NCI-H146 treated with DMSO at 0.1 percent for 48 hours (cell line): ENCODE results near the gene TTC12.
"Not testable (repeated sequence)": the region's sequence is repeated elsewhere in the genome, so short reads cannot be mapped to it uniquely, and the experiment has no call there.

Experiments used
- DNase-seq: peaks from one replicate; lab custom pipeline; 2025; ENCODE audit not compliant: unreplicated experiment; lab: John Stamatoyannopoulos, UW

TTC12 gene

GRCh38 chr11:113286009-113286408, 28.4 kb upstream of the TTC12 start:
- DNase-seq = no peak

GRCh38 chr11:113286509-113287497, 27.6 kb upstream of the TTC12 start:
- no peak for DNase-seq

GRCh38 chr11:113287801-113288200, 26.6 kb upstream of the TTC12 start:
- no peak for DNase-seq

DNA sequence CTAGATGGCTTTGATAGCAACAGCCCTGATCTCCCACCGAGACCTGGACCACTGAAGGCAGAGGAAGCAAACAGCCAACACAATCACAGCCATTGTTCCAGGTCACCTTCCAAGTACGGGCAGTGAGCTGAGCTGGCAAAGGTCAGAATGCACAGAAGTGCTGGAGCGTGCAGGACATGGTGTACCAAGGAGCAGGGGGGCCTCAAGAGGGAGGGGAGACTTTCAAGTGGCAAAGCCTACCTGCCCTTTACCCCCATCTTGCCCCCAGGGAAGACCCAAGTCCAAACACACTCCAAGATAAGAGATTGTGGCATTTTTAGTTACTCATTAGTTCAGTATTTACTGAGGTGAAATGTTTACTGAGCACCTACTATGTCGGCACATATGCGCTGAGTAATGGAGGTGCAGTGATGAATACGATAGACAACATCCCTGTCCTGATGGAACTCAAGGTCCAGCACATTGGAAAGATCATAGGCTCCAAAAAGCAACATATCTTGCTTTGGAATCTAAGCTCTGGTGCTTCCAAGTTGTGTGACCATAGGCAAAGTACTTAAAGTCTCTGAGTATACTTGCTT, 26.0 kb upstream of the TTC12 start:
- DNase-seq = no peak

GRCh38 chr11:113289431-113290187, 24.8 kb upstream of the TTC12 start:
- peak; percentile 36 for DNase-seq

DNA sequence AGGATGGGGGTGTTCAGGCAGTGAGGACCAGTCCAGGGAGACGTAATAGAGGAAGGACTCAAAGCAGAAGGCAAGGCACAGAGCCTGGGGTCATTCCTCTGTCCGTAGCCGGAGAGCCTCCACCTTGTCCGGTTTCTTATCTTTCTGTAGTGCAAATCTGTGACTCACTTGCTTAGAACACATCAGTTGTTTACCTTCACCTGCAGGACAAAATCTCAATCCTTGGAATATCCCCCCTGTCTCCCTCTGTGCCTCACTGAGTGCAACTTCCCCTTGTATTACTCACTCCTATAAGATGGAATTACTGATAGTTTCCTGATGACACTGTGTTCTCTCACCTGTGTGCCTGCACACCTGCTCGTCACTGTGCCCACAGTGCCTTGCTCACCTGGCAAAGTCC, 20.4 kb upstream of the TTC12 start:
- no peak for DNase-seq

GRCh38 chr11:113295993-113296392, 18.4 kb upstream of the TTC12 start:
- no peak for DNase-seq

GRCh38 chr11:113296447-113297205, 17.8 kb upstream of the TTC12 start:
- peak; percentile 82 for DNase-seq

DNA sequence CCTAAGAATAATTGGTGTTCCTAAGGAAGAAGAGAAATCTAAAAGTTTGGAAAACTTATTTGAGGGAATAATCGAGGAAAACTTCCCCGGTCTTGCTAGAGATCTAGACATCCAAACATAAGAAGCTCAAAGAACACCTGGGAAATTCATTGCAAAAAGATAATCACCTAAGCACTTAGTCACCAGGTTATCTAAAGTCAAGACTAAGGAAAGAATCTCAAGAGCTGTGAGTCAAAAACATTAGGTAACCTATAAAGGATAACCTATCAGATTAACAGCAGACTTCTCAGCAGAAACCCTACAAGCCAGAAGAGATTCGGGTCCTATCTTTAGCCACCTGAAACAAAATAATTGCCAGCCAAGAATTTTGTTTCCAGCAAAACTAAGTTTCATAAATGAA, 15.9 kb upstream of the TTC12 start:
- not testable (repeated sequence) for DNase-seq

GRCh38 chr11:113304916-113305315, 9.5 kb upstream of the TTC12 start:
- no peak for DNase-seq

GRCh38 chr11:113305440-113306336, 8.7 kb upstream of the TTC12 start:
- DNase-seq = peak; percentile 40

- no peak for DNase-seq
These were observed 5.8 kb upstream of the TTC12 start for GRCh38 chr11:113308601-113309000.

- DNase-seq = no peak
These were observed 2.8 kb upstream of the TTC12 start for GRCh38 chr11:113311536-113311935.

- DNase-seq = no peak
These were observed 782 bp upstream of the TTC12 start for GRCh38 chr11:113313601-113314000.

DNA sequence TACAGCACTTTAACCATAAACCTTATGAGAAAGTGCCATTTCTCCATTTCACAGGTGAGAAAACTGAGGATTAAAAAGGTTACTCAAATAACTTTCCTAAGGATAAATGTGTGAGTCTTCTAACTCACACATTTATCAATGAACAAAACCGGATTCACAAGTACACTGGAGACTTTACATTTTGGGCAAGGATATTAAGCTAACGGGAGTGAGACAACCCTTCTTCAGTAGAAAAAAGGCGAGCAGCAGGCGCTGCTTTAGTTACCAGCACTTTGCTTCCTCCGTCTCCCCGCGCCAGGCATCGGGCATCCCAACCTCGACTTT, 356 bp upstream of the TTC12 start:
- no peak for DNase-seq

- no peak for DNase-seq
These were observed 1.4 kb downstream of the TTC12 start for GRCh38 chr11:113315811-113316210.

DNA sequence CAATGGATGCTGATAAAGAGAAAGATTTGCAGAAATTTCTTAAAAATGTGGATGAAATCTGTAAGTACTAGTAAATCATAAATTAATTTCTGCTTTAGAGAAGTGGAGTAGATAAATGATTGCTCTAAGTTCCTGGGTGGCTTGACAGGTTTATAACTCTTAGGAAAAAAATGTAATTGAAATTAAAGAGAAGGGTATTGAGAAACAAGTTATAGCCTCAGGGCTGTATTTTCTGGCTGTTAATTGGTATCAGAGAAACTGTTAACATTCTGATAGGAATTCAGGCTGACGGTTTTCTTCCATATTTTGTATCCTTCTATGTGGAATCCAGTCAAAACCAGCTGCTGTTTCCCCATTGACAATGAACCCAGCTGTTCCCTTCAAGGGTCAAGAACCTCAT, 1.9 kb downstream of the TTC12 start:
- DNase-seq = no peak

- peak; percentile 38 for DNase-seq
These were observed 3.0 kb downstream of the TTC12 start for GRCh38 chr11:113317339-113317738.

DNA sequence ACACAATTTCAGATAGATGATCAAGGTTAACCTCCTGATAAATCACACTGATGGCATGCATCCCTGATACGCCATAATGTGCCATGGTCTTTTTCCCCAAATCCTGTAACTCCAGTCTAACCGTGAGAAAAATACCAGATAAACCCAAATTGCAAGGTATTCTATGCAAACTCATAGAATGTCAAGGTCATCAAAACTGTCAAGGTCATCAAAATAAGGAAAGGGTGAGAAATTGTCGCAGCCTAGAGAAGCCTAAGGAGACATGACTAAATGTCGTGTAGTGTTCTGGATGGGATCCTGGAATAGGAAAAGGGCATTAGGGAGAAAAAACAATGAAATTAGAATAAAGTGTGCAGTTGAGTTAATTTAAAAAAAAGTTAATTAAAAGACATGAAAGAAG, 4.7 kb downstream of the TTC12 start:
- no peak for DNase-seq

GRCh38 chr11:113322158-113322557, 7.8 kb downstream of the TTC12 start:
- no peak for DNase-seq
